HUES48 (cell line): Measurements from ENCODE around the gene RXFP2.

Experiments used
- H3K27ac ChIP-seq: one replicate; pipeline ENCODE4 v1.7.0; 2013; ENCODE audit warnings: low read depth, low read length, inconsistent platforms
- H3K27me3 ChIP-seq: 2 replicates; pipeline ENCODE4 v1.6.1; 2013; ENCODE audit warnings: mild to moderate bottlenecking, low read length; ENCODE audit not compliant: control insufficient read depth, insufficient read depth
- H3K36me3 ChIP-seq: 2 replicates; pipeline ENCODE4 v1.6.1; 2013; ENCODE audit warnings: low read length; ENCODE audit not compliant: control insufficient read depth, insufficient read depth
- H3K4me1 ChIP-seq: 2 replicates; pipeline ENCODE4 v1.6.1; 2013; ENCODE audit warnings: mild to moderate bottlenecking, low read length; ENCODE audit not compliant: control insufficient read depth, insufficient read depth
- H3K4me3 ChIP-seq: 2 replicates; pipeline ENCODE4 v1.5.1; 2013; ENCODE audit warnings: mild to moderate bottlenecking, low read depth, low read length
- H3K9ac ChIP-seq: 2 replicates; pipeline ENCODE4 v1.6.1; 2013; ENCODE audit warnings: mild to moderate bottlenecking, low read depth, low read length, moderate library complexity
- H3K9me3 ChIP-seq: 2 replicates; pipeline ENCODE4 v1.6.1; 2013; ENCODE audit warnings: low read length; ENCODE audit not compliant: control insufficient read depth, insufficient read depth

The RXFP2 gene

DNA sequence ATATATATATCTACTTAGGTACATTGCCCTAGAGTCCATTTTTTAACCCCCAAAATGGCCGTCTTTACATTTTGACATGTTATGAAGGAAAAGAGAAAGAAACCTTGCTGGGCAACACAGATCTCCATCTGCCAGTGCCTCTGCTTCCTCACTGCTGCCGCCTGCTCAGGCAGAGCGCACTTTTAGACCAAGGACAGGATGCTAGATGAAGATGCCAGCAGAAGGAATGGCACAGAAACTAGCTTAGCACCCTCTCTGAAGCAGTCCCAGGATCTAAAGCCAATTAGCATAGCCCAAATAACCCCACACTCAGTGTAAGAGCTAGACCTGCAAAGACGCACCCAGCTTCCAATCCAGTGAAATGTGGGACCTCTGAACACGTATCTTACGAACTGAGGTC is 111.9 kb downstream of the RXFP2 start:
- H3K36me3 ChIP-seq, result no peaks in the 10 kb centered on the region
- no peak overlapping the region for H3K4me3 ChIP-seq
- no peaks in the 10 kb centered on the region for H3K4me1 ChIP-seq
- no peak overlapping the region for H3K27ac ChIP-seq
- peaks cover 18% of the 10 kb centered on the region for H3K27me3 ChIP-seq
- H3K9me3 ChIP-seq, result no peaks in the 10 kb centered on the region
- H3K9ac ChIP-seq, result no peak overlapping the region
